ENCODE data around the gene TNS2. TPM values are rescaled to one million over a fixed set of nuclear protein-coding genes. Genes with fewer than 3 reads are reported as not detected.

The TNS2 gene
- total and polyA plus RNA-seq, 9 of the 15 experiments (the other 6 are each of a cell fraction or from before 2014, with no cell fraction given): 0.28 to 3.1 (median 1.2) TPM; not detected in 1

- TF ChIP-seq, protein P1, sequence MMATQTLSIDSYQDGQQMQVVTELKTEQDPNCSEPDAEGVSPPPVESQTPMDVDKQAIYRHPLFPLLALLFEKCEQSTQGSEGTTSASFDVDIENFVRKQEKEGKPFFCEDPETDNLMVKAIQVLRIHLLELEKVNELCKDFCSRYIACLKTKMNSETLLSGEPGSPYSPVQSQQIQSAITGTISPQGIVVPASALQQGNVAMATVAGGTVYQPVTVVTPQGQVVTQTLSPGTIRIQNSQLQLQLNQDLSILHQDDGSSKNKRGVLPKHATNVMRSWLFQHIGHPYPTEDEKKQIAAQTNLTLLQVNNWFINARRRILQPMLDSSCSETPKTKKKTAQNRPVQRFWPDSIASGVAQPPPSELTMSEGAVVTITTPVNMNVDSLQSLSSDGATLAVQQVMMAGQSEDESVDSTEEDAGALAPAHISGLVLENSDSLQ (IDR thresholded peaks at IDR 0.05): peak; percentile 84
- no peak for TF ChIP-seq CHD1 (IDR thresholded peaks at IDR 0.05; ENCODE audit: low read length)
- TF ChIP-seq THAP7 (CRISPR knock-in tag; IDR thresholded peaks at IDR 0.05): no peak
- TF ChIP-seq RBM25 (IDR thresholded peaks at IDR 0.05; ENCODE audit: low read depth, low read length, severe bottlenecking): no peak
- TF ChIP-seq PHF8 (IDR thresholded peaks at IDR 0.05; ENCODE audit: borderline replicate concordance, low read length): peak; percentile 66; the same call in 1 of the 2 replicates
- TF ChIP-seq, protein P2, sequence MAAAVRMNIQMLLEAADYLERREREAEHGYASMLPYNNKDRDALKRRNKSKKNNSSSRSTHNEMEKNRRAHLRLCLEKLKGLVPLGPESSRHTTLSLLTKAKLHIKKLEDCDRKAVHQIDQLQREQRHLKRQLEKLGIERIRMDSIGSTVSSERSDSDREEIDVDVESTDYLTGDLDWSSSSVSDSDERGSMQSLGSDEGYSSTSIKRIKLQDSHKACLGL (CRISPR knock-in tag; IDR thresholded peaks at IDR 0.05; ENCODE audit: borderline replicate concordance, poor library complexity, severe bottlenecking): no peak
- no peak for TF ChIP-seq BCLAF1 (IDR thresholded peaks at IDR 0.05; ENCODE audit: borderline replicate concordance in 1 of 2, control insufficient read depth in 1 of 2, low read depth in 2 of 2, low read length in 1 of 2)
- TF ChIP-seq ZBTB33 (CRISPR knock-in tag; IDR thresholded peaks at IDR 0.05): no peak
- no peak for TF ChIP-seq KDM1A (IDR thresholded peaks at IDR 0.05)
- TF ChIP-seq ZNF778 (CRISPR knock-in tag; IDR thresholded peaks at IDR 0.05): no peak
- TF ChIP-seq AFF1 (IDR thresholded peaks at IDR 0.05; ENCODE audit: low read depth in 1 of 2, partially characterized antibody in 2 of 2): no peak
- no peak for TF ChIP-seq NFE2L1 (tag; IDR thresholded peaks at IDR 0.05; ENCODE audit: borderline replicate concordance, low read depth)
These were observed 4.4 kb downstream of the TNS2 start (continued) for GRCh38 chr12:53054112-53054878.
